Kidney epithelial cell (primary cell): ENCODE data around the gene RUFY2. TPM values are rescaled to one million over a fixed set of nuclear protein-coding genes. Genes with fewer than 3 reads are reported as not detected.

ENCODE experiments used
- DNase-seq: peaks from one replicate; pipeline ENCODE4 v3.0.0-alpha.2; 2010; ENCODE audit warnings: low read depth
- H3K27me3 ChIP-seq: 2 replicates; pipeline ENCODE4 v1.6.0; 2011; ENCODE audit warnings: low read length; ENCODE audit not compliant: control insufficient read depth, insufficient read depth
- H3K36me3 ChIP-seq: 2 replicates; pipeline ENCODE4 v1.5.1; 2011; ENCODE audit warnings: low read length; ENCODE audit not compliant: control insufficient read depth, insufficient read depth
- H3K4me3 ChIP-seq: 2 replicates; pipeline ENCODE4 v1.5.1; 2011; ENCODE audit warnings: low read depth, mild to moderate bottlenecking, control low read depth, low read length
- CTCF ChIP-seq: IDR thresholded peaks from 2 replicates; pipeline ENCODE4 v1.5.1; 2011; ENCODE audit warnings: mild to moderate bottlenecking, moderate library complexity, low read length, control low read depth, inconsistent platforms; ENCODE audit not compliant: insufficient read depth, poor library complexity, severe bottlenecking
- total RNA-seq: library from RNA; depleted of rRNA; stranded (reverse); fragments of >200 nt; gene quantifications from 2 replicates; pipeline ENCODE4 v1.2.3, GENCODE V29; 2015

RUFY2 gene
- total RNA-seq, 1 donor from 2014 or later, result 13.0 TPM

DNA sequence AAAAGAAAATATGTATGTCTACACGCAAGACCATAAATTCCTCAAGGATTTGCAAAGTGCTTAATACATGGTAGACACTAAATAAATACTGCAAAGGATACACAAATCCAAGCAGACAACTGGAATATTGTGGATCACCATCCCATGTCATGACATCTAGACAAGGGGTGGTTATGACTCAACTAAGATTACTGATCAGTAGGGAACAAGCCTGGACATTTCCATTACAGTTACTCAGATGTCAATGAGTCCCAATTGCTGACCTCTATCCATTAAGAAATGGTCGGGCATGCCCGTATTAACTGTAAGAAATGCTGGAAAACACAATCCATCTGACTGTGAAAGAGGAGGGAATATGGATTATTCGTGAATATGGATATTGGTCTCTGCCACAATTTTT, 27.6 kb upstream of the RUFY2 start:
- Histone ChIP-seq H3K36me3 (no peaks in the 10 kb centered on the region), H3K4me3 (no peak overlapping the region), H3K27me3 (no peaks in the 10 kb centered on the region)
- DNase-seq, result no peak
- TF ChIP-seq CTCF, result no peak

DNA sequence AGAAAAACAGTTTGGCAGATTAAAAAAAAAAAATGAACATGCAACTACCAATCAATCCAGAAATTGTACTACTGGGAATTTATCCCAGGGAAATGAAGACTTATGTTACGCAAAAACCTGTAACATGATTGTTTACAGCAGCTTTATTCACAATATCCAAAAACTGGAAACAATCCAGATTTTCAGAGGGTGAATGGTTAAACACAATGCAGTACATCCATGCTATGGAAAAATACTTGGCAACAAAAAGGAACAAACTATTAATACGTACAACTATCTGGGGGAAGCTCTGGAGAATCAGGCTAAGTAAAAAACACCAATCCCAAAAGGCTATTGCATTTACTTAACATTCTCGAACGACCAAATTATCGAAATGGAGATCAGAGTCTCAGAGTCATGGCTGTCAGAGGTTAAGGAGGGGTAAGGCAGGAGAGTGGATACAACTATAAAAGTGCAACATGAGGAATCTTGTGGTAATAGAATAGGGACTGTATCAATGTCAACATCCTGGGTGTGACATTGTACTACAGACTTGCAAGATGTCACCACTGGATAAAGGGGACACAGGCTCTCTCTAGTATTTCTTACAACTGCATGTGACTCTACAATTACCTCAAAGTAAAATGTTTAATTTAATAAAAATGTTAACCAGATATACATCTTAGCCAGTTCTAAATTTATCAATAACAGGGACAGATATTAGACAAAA, 21.5 kb upstream of the RUFY2 start:
- Histone ChIP-seq H3K4me3 (no peak overlapping the region), H3K27me3 (no peaks in the 10 kb centered on the region), H3K36me3 (no peaks in the 10 kb centered on the region)
- no peak for TF ChIP-seq CTCF
- no peak for DNase-seq

DNA sequence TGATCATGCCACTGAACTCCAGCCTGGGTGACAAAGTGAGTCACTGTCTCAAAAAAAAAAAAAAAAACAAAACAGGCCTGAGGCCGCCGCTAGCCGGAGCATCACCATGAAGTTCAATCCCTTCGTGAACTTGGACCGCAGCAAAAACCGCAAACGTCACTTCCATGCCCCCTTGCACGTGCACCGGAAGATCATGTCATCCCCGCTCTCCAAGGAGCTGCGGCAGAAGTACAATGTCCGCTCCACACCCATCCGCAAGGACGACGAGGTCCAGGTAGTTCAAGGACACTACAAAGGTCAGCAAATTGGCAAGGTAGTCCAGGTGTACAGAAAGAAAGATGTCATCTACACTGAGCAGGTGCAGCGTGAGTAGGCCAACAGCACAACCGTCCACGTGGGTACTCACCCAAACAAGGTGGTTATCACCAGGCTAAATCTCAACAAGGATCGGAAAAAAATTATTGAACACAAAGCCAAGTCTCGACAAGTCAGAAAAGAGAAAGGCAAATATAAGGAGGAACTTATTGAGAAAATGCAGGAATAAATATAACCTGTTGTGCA, 17.5 kb upstream of the RUFY2 start:
- no peak for TF ChIP-seq CTCF
- Histone ChIP-seq H3K27me3 (no peaks in the 10 kb centered on the region), H3K36me3 (no peaks in the 10 kb centered on the region), H3K4me3 (no peak overlapping the region)
- DNase-seq, result no peak

GRCh38 chr10:68423522-68423921, 16.4 kb upstream of the RUFY2 start:
- Histone ChIP-seq H3K36me3 (no peaks in the 10 kb centered on the region), H3K4me3 (no peak overlapping the region), H3K27me3 (no peaks in the 10 kb centered on the region)
- TF ChIP-seq CTCF, result no peak
- no peak for DNase-seq

DNA sequence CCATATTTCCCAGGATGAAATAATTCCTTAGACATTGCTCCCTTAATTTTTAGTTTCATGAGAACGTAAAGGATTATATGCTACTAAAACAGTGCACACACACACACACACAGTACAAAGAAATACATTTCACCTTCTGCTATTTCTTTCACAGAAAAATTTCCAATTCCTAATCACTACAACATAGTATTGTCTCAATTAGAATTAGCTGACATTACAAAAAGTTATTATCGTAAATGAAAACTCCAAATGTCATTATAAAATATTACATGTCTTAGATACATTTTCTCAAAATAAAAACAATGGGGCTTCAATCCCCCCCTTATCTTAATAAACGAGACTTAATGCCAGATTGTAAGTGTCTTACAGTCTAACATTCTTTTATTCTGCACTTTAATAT, 12.3 kb upstream of the RUFY2 start:
- DNase-seq, result no peak
- TF ChIP-seq CTCF, result no peak
- Histone ChIP-seq H3K4me3 (no peak overlapping the region), H3K27me3 (no peaks in the 10 kb centered on the region), H3K36me3 (no peaks in the 10 kb centered on the region)
